Thyroid gland (tissue), 4 donors: ENCODE measurements around the gene EHBP1. TPM values are rescaled to one million over a fixed set of nuclear protein-coding genes. Genes with fewer than 3 reads are reported as not detected.

Source experiments
- DNase-seq, 2 donors: peaks; one replicate each; pipeline ENCODE4 v3.0.0-alpha.2; 2019
- H3K27ac ChIP-seq, 3 donors: fragments of 200-600 bp; sonication (generic); 1 replicate in 2 of 3; 2 replicates in 1 of 3; pipeline ENCODE4 v1.5.1; 2016 to 2019; ENCODE audit warnings: mild to moderate bottlenecking in 1 of 3, moderate library complexity in 1 of 3
- H3K27me3 ChIP-seq: fragments of 200-600 bp; sonication (generic); one replicate; pipeline ENCODE4 v1.5.1; 2019
- H3K36me3 ChIP-seq, 2 donors: fragments of 200-600 bp; sonication (generic); one replicate each; pipeline ENCODE4 v1.5.1; 2016 to 2019
- H3K4me1 ChIP-seq, 2 donors: fragments of 200-600 bp; sonication (generic); one replicate each; pipeline ENCODE4 v1.5.1; 2017 to 2019
- H3K4me3 ChIP-seq, 3 donors: fragments of 200-600 bp; sonication (generic); replicated peaks in 1 of 3; 1 replicate in 2 of 3; 2 replicates in 1 of 3; pipeline ENCODE4 v1.5.1; 2016; ENCODE audit warnings: mild to moderate bottlenecking in 1 of 3
- H3K9me3 ChIP-seq: fragments of 200-600 bp; sonication (generic); one replicate; pipeline ENCODE4 v1.5.1; 2017
- POLR2A ChIP-seq, 2 donors: fragments of 450-650 bp; IDR thresholded peaks; one replicate each; pipeline ENCODE4 v1.6.1; 2017; ENCODE audit warnings: antibody characterized with exemption in 2 of 2, mild to moderate bottlenecking in 2 of 2, moderate library complexity in 1 of 2
- WGBS, 2 donors: methylation state at CpG; one replicate each; pipeline ENCODE4 v1.1.5; 2017; 5-methylcytosine and 5-hydroxymethylcytosine counted together
- intact Hi-C: fragments of 100-400 bp; cut with DNase I; formaldehyde crosslinking; loops from one replicate; pipeline ENCODE4 v1.15.1; 2023
- total RNA-seq, 4 donors: library from RNA; depleted of rRNA; stranded (reverse); fragments of >200 nt; gene quantifications; one replicate each; pipeline ENCODE4 v1.2.3, GENCODE V29; 2016
- TF ChIP-seq, protein P1 (sequence below), 6 experiments: fragments of 200-600 bp in 3 of 6; fragments of 450-650 bp in 3 of 6; sonication (generic) in 3 of 6; IDR thresholded peaks; one replicate each; pipeline ENCODE4 v1.5.1; 2016 to 2019; ENCODE audit warnings: antibody characterized with exemption in 6 of 6, mild to moderate bottlenecking in 2 of 6, inconsistent platforms in 1 of 6, moderate library complexity in 1 of 6

EHBP1 gene
- total RNA-seq, 4 donors from 2014 or later: 49.9 to 68.8 (median 57.0) TPM

DNA sequence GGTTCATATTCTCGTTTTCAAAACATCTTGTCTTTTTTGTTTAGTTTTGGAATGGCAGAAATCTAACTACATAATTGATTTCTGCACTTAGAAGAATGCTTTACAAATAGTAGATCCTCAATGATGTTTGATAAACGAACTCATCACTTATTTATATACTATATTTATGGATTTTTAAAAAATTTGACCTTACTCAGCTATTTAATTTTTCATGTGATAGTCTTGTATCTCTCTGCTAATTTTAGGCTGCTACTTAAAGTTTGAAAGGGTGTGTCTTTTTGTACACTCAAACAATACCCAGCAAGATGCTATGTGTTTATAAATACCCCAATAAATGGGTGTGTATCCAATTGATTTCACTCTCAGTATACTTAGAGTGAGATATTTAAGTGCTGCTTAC lies 86.9 kb downstream of the EHBP1 start:
- intact Hi-C loops: no loop called here
- DNase-seq: no peak
- peaks cover 34 to 37% of the 10 kb centered on the region in 2 donors for H3K4me1 ChIP-seq
- no peak overlapping the region for H3K4me3 ChIP-seq
- TF ChIP-seq, protein P1, sequence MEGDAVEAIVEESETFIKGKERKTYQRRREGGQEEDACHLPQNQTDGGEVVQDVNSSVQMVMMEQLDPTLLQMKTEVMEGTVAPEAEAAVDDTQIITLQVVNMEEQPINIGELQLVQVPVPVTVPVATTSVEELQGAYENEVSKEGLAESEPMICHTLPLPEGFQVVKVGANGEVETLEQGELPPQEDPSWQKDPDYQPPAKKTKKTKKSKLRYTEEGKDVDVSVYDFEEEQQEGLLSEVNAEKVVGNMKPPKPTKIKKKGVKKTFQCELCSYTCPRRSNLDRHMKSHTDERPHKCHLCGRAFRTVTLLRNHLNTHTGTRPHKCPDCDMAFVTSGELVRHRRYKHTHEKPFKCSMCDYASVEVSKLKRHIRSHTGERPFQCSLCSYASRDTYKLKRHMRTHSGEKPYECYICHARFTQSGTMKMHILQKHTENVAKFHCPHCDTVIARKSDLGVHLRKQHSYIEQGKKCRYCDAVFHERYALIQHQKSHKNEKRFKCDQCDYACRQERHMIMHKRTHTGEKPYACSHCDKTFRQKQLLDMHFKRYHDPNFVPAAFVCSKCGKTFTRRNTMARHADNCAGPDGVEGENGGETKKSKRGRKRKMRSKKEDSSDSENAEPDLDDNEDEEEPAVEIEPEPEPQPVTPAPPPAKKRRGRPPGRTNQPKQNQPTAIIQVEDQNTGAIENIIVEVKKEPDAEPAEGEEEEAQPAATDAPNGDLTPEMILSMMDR (IDR thresholded peaks at IDR 0.05): no peak
- TF ChIP-seq POLR2A (IDR thresholded peaks at IDR 0.05): no peak
- H3K27ac ChIP-seq: no peak overlapping the region
- H3K36me3 ChIP-seq: no peaks in the 10 kb centered on the region
- H3K27me3 ChIP-seq: no peaks in the 10 kb centered on the region
- WGBS, 2 donors: 87 to 90% methylated on average over 2 of the region's 2 CpGs
- no peaks in the 10 kb centered on the region for H3K9me3 ChIP-seq

DNA sequence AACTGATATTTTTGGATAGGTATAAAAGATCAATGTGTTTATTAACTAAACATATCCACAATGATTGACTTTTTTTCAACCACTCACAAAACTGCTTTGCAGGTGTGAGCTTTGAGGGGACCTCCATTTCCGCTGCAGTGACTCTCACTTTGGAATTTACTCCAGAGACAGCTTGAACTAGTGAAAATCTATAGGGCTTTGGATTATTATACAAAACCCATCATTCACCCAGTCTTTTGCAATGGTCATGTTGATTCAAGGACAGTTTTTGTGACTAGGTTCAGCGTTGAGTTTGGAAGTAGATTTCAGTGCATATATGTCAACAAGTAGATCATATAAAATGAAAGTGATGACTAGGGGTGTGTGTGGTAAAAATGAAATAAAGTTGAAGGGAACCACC lies 87.7 kb downstream of the EHBP1 start:
- Histone ChIP-seq H3K9me3 (no peaks in the 10 kb centered on the region), H3K27ac (no peak overlapping the region), H3K27me3 (no peaks in the 10 kb centered on the region), H3K4me1 (peaks cover 34 to 37% of the 10 kb centered on the region in 2 donors), H3K4me3 (no peak overlapping the region), H3K36me3 (no peaks in the 10 kb centered on the region)
- DNase-seq: no peak
- no peak for TF ChIP-seq POLR2A (IDR thresholded peaks at IDR 0.05)
- TF ChIP-seq, protein P1 (IDR thresholded peaks at IDR 0.05): no peak
- WGBS, 2 donors: 93 to 97% methylated on average over 2 of the region's 2 CpGs
- intact Hi-C loops: no loop called here

DNA sequence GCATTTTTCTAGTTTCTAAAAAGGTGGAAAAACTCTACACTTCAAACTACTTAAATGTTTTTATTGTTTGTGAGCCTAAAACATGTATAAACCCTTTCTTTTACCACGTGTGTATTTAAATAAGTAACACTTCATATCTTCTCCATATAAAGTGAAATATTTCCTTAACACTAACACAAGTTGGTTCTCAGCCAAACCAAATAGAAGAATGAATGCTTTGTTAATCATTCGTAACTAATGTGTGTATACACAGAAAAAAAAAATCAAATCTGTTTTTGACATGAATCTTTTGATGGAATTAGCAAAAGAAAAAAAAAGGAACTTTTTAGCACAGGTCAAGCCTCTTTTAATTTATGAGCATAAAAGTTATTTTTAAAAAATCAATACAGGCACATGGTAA lies 89.3 kb downstream of the EHBP1 start:
- no peak for TF ChIP-seq POLR2A (IDR thresholded peaks at IDR 0.05)
- TF ChIP-seq, protein P1 (IDR thresholded peaks at IDR 0.05): no peak

DNA sequence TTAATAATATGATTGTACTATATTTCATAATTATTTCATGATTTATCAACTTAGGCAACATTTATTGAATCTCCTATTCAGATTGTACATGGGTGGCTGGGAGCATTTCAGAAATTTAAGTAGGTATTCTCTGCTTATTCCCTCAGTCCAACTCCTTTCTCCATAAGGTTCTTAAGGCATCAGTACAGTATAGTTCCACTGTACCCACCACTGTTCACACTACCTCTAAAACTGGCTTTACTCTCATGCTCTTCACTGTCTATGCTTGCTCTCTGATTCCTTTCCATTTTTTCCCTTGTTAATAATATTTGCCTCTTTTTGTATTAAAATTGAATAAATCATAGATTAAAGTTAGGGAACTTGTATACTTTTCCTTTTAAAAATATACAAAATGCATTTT lies 89.8 kb downstream of the EHBP1 start:
- H3K4me1 ChIP-seq: peaks cover 22 to 23% of the 10 kb centered on the region in 2 donors
- no peak for TF ChIP-seq POLR2A (IDR thresholded peaks at IDR 0.05)
- TF ChIP-seq, protein P1 (IDR thresholded peaks at IDR 0.05): no peak
- H3K27me3 ChIP-seq: no peaks in the 10 kb centered on the region
- DNase-seq: no peak
- H3K36me3 ChIP-seq: no peaks in the 10 kb centered on the region
- no peak overlapping the region for H3K4me3 ChIP-seq
- intact Hi-C loops: no loop called here
- no peak overlapping the region for H3K27ac ChIP-seq
- H3K9me3 ChIP-seq: no peaks in the 10 kb centered on the region

More for the DNA sequence above, 89.3 kb downstream of the EHBP1 start:
- intact Hi-C loops: no loop called here
- H3K9me3 ChIP-seq: no peaks in the 10 kb centered on the region
- H3K36me3 ChIP-seq: no peaks in the 10 kb centered on the region
- 10 to 19% methylated on average over 2 of the region's 2 CpGs for WGBS, 2 donors
- H3K4me1 ChIP-seq: peaks cover 27 to 28% of the 10 kb centered on the region in 2 donors
- no peak for DNase-seq
- H3K27me3 ChIP-seq: no peaks in the 10 kb centered on the region
- no peak overlapping the region for H3K27ac ChIP-seq
- no peak overlapping the region for H3K4me3 ChIP-seq

DNA sequence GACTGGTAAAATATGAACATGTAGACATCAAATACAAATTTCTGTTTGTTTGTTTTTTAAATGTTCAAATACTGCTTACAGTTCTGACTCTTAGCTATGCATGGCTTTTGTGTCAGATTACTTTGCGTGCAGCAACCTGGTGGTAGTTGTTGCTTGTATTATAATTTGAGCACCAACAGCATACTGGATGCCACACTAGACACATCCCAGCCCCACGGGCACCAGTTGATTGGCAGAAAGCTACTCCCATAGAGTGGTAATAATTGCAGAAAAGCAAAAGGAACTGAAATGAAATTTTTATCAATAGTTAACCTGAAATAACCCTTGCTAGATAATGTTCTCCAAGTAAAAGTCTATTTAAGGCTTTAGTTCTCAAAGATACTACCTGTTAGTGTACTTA lies 91.6 kb downstream of the EHBP1 start:
- intact Hi-C loops: no loop called here
- DNase-seq: no peak
- H3K9me3 ChIP-seq: no peaks in the 10 kb centered on the region
- peaks cover 19 to 21% of the 10 kb centered on the region in 2 donors for H3K4me1 ChIP-seq
- H3K27ac ChIP-seq: no peak overlapping the region
- H3K36me3 ChIP-seq: no peaks in the 10 kb centered on the region
- H3K27me3 ChIP-seq: no peaks in the 10 kb centered on the region
- no peak overlapping the region for H3K4me3 ChIP-seq
- TF ChIP-seq POLR2A (IDR thresholded peaks at IDR 0.05): no peak
- TF ChIP-seq, protein P1 (IDR thresholded peaks at IDR 0.05): no peak
- WGBS, 2 donors: 100% methylated on average over 2 of the region's 2 CpGs
